K562 (cell line): ENCODE measurements around the gene PPP1R14C. TPM values are rescaled to one million over a fixed set of nuclear protein-coding genes. Genes with fewer than 3 reads are reported as not detected.

ENCODE experiments used
- ATAC-seq: fragments of 200-7000 bp; cut with Tn5 transposase; 3 replicates; pipeline ENCODE4 v1.9.1; 2020; ENCODE audit warnings: moderate library complexity
- BruUV-seq: library from RNA; stranded (reverse); fragments of 400-500 nt; replicated peaks from 2 replicates; lab custom pipeline; 2021; lab: Mats Ljungman, UMichigan
- CTCF ChIA-PET: fragments of 300-600 bp; formaldehyde crosslinking; extraction: SDS; loops from one replicate; lab custom pipeline; 2021; ENCODE audit warnings: low intra/inter-chr PET ratio; lab: Yijun Ruan, JAX
- POLR2A ChIA-PET: fragments of 300-600, 350-650 bp; sonication (Branson Sonifier 250); formaldehyde crosslinking; extraction: SDS; loops from one replicate; lab custom pipeline; 2021; ENCODE audit warnings: antibody characterized with exemption, inconsistent platforms; lab: Yijun Ruan, JAX
- DNase-seq, 4 experiments: peaks; one replicate each; pipeline versions ENCODE4 v3.0.0 to v3.0.0-alpha.2; 2011 to 2018; ENCODE audit warnings: low spot score in 3 of 4, mixed read lengths in 3 of 4; ENCODE audit errors: extremely low read depth in 1 of 4
- FAIRE-seq: peaks from 2 replicates; lab custom pipeline; 2011; peaks lifted over from hg19 to GRCh38; lab: Jason Lieb, UNC
- H2AFZ ChIP-seq: 2 replicates; pipeline ENCODE4 v1.6.0; 2011; ENCODE audit warnings: low read depth, low read length, control low read depth, inconsistent platforms
- H3K27ac ChIP-seq: fragments of 200-600 bp; 3 replicates; pipeline ENCODE4 v1.8.0; 2011; ENCODE audit warnings: low read depth, mild to moderate bottlenecking, control low read depth, inconsistent platforms, low read length, moderate library complexity, mixed read lengths; ENCODE audit errors: extremely low read depth
- H3K27me3 ChIP-seq, 2 experiments: fragments of 300-600 bp in 1 of 2; 2 replicates in 1 of 2; 3 replicates in 1 of 2; pipeline versions ENCODE4 v1.6.0 to v1.8.0; 2011; ENCODE audit warnings: inconsistent platforms in 2 of 2, low read length in 2 of 2, mild to moderate bottlenecking in 1 of 2, mixed read lengths in 1 of 2, moderate library complexity in 1 of 2; ENCODE audit not compliant: control insufficient read depth in 2 of 2, insufficient read depth in 2 of 2
- H3K36me3 ChIP-seq: fragments of 300-600 bp; 3 replicates; pipeline ENCODE4 v1.8.0; 2011; ENCODE audit warnings: mild to moderate bottlenecking, low read length, inconsistent platforms; ENCODE audit not compliant: control insufficient read depth, insufficient read depth
- H3K4me1 ChIP-seq, 2 experiments: fragments of 200-600 bp in 1 of 2; replicated peaks in 1 of 2; 2 replicates in 1 of 2; 3 replicates in 1 of 2; pipeline versions ENCODE4 v1.5.1 to v1.8.0; 2011; ENCODE audit warnings: inconsistent platforms in 2 of 2, low read length in 2 of 2, mild to moderate bottlenecking in 1 of 2, mixed read lengths in 1 of 2, moderate library complexity in 1 of 2; ENCODE audit not compliant: control insufficient read depth in 2 of 2, insufficient read depth in 2 of 2
- H3K4me2 ChIP-seq: 2 replicates; pipeline ENCODE4 v1.6.1; 2011; ENCODE audit warnings: low read length, control low read depth, inconsistent platforms, mixed read lengths; ENCODE audit not compliant: insufficient read depth
- H3K4me3 ChIP-seq: fragments of 200-600 bp; sonication (generic), shearing (Covaris generic); 2 replicates; pipeline ENCODE4 v1.5.1; 2016; ENCODE audit warnings: control low read depth, inconsistent platforms
- H3K79me2 ChIP-seq: fragments of 200-600 bp; 3 replicates; pipeline ENCODE4 v1.8.0; 2011; ENCODE audit warnings: low read length, inconsistent platforms; ENCODE audit not compliant: control insufficient read depth, insufficient read depth
- H3K9ac ChIP-seq, 2 experiments: 2 replicates each; pipeline versions ENCODE4 v1.6.0 to v1.6.1; 2011; ENCODE audit warnings: low read depth in 2 of 2, low read length in 2 of 2, control low read depth in 1 of 2, inconsistent platforms in 1 of 2, mild to moderate bottlenecking in 1 of 2, mixed read lengths in 1 of 2; ENCODE audit not compliant: insufficient read depth in 1 of 2
- H3K9me1 ChIP-seq: one replicate; pipeline ENCODE4 v1.6.0; 2011; ENCODE audit warnings: inconsistent platforms, mild to moderate bottlenecking, low read length, moderate library complexity; ENCODE audit not compliant: control insufficient read depth, insufficient read depth
- H3K9me3 ChIP-seq: replicated peaks from 2 replicates; pipeline ENCODE4 v1.5.1; 2011; ENCODE audit warnings: low read depth, low read length, inconsistent platforms; ENCODE audit not compliant: control insufficient read depth, insufficient read depth
- H4K20me1 ChIP-seq: replicated peaks from 2 replicates; pipeline ENCODE4 v1.6.1; 2011; ENCODE audit warnings: low read length, inconsistent platforms, mixed read lengths; ENCODE audit not compliant: control insufficient read depth, insufficient read depth
- CHCHD3 ChIP-seq: fragments of 250-450 bp; sonication (Bioruptor Pico); IDR thresholded peaks from 2 replicates; pipeline ENCODE4 v2.1.2; 2022; ENCODE audit warnings: mild to moderate bottlenecking
- DDX20 ChIP-seq: fragments of 450-650 bp; IDR thresholded peaks from 2 replicates; pipeline ENCODE4 v1.6.1; 2016; ENCODE audit warnings: missing genetic modification characterization, low read depth, mild to moderate bottlenecking, missing compliant biosample characterization, moderate library complexity
- WGBS: fragments of 100-300 bp; shearing (Covaris generic); methylation state at CpG from one replicate; pipeline ENCODE4 v1.1.6; 2016; ENCODE audit warnings: low coverage, mixed read lengths; ENCODE audit not compliant: insufficient coverage; ENCODE audit errors: missing lambda C conversion rate; 5-methylcytosine and 5-hydroxymethylcytosine counted together
- in situ Hi-C: fragments of 300-500 bp; cut with MboI; formaldehyde crosslinking; loops from 4 replicates; pipeline ENCODE4 v1.15.0; 2018; ENCODE audit warnings: inconsistent platforms, mixed read lengths
- intact Hi-C: fragments of 100-400 bp; cut with micrococcal nuclease; formaldehyde crosslinking; loops from 2 replicates; pipeline ENCODE4 v1.14.2; 2022
- polyA plus RNA-seq, 8 experiments: library from polyadenylated mRNA; depleted of rRNA in 4 of 8; stranded (reverse) in 5 of 8; unstranded in 3 of 8; fragments of >200 nt; fragmentation: Nextera tagmentation in 2 of 8; fragmentation: Illumina TruSeq in 1 of 8; extraction: Ambion mirVana in 2 of 8; extraction: Trizol in 1 of 8; gene quantifications; 2 replicates each; pipeline versions ENCODE4 v1.2.1 to v1.2.3, GENCODE V29; 2011 to 2014; ENCODE audit warnings: inconsistent platforms in 1 of 8, missing spikeins in 1 of 8
- total RNA-seq, 7 experiments: library from RNA; depleted of rRNA in 6 of 7; stranded (reverse); fragments of >200 nt in 6 of 7; fragmentation: Illumina TruSeq in 2 of 7; extraction: Trizol in 2 of 7; gene quantifications; 2 replicates each; pipeline versions ENCODE4 v1.2.1 to v1.2.3, GENCODE V29; 2011 to 2021; ENCODE audit warnings: low replicate concordance in 1 of 7
- TF ChIP-seq, protein P1 (sequence below): fragments of 200-800 bp; sonication (Bioruptor generic); IDR thresholded peaks from 2 replicates; pipeline ENCODE4 v1.6.1; 2016; ENCODE audit warnings: missing genetic modification characterization, missing compliant biosample characterization
- TF ChIP-seq, protein P2 (sequence below): fragments of 250-450 bp; sonication (Bioruptor Pico); IDR thresholded peaks from 2 replicates; pipeline ENCODE4 v1.4.0; 2020; ENCODE audit warnings: borderline replicate concordance
- TF ChIP-seq, protein P3 (sequence below): fragments of 450-650 bp; formaldehyde crosslinking; IDR thresholded peaks from 2 replicates; pipeline ENCODE4 v1.4.0; 2022; ENCODE audit warnings: missing genetic modification characterization

PPP1R14C gene
- total and polyA plus RNA-seq, 9 of the 15 experiments (the other 6 are each of a cell fraction or from before 2014, with no cell fraction given) = 4.5 to 16.6 (median 11.9) TPM

GRCh38 chr6:150252714-150253444 is 110.0 kb downstream of the PPP1R14C start (continued):
- TF ChIP-seq, protein P1, sequence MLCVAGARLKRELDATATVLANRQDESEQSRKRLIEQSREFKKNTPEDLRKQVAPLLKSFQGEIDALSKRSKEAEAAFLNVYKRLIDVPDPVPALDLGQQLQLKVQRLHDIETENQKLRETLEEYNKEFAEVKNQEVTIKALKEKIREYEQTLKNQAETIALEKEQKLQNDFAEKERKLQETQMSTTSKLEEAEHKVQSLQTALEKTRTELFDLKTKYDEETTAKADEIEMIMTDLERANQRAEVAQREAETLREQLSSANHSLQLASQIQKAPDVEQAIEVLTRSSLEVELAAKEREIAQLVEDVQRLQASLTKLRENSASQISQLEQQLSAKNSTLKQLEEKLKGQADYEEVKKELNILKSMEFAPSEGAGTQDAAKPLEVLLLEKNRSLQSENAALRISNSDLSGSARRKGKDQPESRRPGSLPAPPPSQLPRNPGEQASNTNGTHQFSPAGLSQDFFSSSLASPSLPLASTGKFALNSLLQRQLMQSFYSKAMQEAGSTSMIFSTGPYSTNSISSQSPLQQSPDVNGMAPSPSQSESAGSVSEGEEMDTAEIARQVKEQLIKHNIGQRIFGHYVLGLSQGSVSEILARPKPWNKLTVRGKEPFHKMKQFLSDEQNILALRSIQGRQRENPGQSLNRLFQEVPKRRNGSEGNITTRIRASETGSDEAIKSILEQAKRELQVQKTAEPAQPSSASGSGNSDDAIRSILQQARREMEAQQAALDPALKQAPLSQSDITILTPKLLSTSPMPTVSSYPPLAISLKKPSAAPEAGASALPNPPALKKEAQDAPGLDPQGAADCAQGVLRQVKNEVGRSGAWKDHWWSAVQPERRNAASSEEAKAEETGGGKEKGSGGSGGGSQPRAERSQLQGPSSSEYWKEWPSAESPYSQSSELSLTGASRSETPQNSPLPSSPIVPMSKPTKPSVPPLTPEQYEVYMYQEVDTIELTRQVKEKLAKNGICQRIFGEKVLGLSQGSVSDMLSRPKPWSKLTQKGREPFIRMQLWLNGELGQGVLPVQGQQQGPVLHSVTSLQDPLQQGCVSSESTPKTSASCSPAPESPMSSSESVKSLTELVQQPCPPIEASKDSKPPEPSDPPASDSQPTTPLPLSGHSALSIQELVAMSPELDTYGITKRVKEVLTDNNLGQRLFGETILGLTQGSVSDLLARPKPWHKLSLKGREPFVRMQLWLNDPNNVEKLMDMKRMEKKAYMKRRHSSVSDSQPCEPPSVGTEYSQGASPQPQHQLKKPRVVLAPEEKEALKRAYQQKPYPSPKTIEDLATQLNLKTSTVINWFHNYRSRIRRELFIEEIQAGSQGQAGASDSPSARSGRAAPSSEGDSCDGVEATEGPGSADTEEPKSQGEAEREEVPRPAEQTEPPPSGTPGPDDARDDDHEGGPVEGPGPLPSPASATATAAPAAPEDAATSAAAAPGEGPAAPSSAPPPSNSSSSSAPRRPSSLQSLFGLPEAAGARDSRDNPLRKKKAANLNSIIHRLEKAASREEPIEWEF (CRISPR knock-in tag) = no peak

DNA sequence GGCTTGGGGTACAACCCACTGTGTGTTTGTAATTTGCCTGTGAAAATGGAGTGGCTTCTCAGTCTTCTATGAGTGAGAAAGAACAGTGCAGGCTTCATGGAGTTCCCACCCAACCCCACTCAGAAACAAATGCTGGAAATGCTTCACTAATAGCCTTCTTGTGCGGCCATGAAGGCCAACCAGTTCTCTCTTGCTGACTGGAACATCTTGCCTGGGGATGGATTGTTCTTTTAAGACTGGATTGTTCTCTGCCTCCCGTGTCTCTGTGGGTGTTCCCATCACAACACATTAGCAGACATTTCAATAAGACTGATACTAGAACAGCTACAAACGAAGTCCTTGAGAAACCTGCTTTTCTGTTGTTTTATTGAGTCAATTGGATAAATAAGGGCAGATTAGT is 110.6 kb downstream of the PPP1R14C start:
- Histone ChIP-seq H3K9me3 (no peaks in the 10 kb centered on the region; the same call in 1 of the 2 replicates), H3K9ac (peak overlapping the region in 1 of 2 experiments; percentile 28; a peak in 2 of 4 replicates), H3K4me1 (peaks cover 30 to 42% of the 10 kb centered on the region in 2 experiments), H3K79me2 (no peaks in the 10 kb centered on the region), H3K4me3 (no peak overlapping the region), H3K27me3 (no peaks in the 10 kb centered on the region), H3K36me3 (no peaks in the 10 kb centered on the region; the same call in 1 of the 3 replicates), H3K27ac (peak overlapping the region; percentile 47), H3K9me1 (no peaks in the 10 kb centered on the region), H4K20me1 (no peaks in the 10 kb centered on the region), H2AFZ (peak overlapping the region; percentile 42), H3K4me2 (peak overlapping the region; percentile 43)
- 63% methylated on average over 3 of the region's 3 CpGs for WGBS
- ChIA-PET CTCF (no interaction called here), POLR2A (interaction anchor here (0.6 to 2.4 kb wide), 2 partner anchors 18 to 183 kb away, joined by 3 to 8 read pairs; no protein-coding TSS in a partner anchor)
- ATAC-seq (no peak; the same call in 1 of the 3 replicates), FAIRE-seq (no peak), DNase-seq (no peak)
- intact Hi-C loops = no loop called here
- TF ChIP-seq, protein P2, sequence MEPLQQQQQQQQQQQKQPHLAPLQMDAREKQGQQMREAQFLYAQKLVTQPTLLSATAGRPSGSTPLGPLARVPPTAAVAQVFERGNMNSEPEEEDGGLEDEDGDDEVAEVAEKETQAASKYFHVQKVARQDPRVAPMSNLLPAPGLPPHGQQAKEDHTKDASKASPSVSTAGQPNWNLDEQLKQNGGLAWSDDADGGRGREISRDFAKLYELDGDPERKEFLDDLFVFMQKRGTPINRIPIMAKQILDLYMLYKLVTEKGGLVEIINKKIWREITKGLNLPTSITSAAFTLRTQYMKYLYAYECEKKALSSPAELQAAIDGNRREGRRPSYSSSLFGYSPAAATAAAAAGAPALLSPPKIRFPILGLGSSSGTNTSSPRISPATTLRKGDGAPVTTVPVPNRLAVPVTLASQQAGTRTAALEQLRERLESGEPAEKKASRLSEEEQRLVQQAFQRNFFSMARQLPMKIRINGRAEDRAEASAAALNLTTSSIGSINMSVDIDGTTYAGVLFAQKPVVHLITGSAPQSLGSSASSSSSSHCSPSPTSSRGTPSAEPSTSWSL = 0 out of 2 replicates have a peak, but pooled peaks have one; percentile 53
- no peak for TF ChIP-seq CHCHD3 (CRISPR knock-in tag)
- TF ChIP-seq, protein P3, sequence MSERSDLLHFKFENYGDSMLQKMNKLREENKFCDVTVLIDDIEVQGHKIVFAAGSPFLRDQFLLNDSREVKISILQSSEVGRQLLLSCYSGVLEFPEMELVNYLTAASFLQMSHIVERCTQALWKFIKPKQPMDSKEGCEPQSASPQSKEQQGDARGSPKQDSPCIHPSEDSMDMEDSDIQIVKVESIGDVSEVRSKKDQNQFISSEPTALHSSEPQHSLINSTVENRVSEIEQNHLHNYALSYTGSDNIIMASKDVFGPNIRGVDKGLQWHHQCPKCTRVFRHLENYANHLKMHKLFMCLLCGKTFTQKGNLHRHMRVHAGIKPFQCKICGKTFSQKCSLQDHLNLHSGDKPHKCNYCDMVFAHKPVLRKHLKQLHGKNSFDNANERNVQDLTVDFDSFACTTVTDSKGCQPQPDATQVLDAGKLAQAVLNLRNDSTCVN (CRISPR knock-in tag) = 0 out of 2 replicates have a peak, but pooled peaks have one; percentile 57
- TF ChIP-seq DDX20 (tag) = 0 out of 2 replicates have a peak, but pooled peaks have one; percentile 3
- no TSS peak for BruUV-seq
- in situ Hi-C loops = no loop called here
